PC-3 (cell line): Measurements from ENCODE around the gene SLC4A9.

Experiments used
- EZH2 ChIP-seq: fragments of 300-600 bp; sonication (generic); IDR thresholded peaks from one replicate; pipeline ENCODE4 v1.6.1; 2017; ENCODE audit warnings: antibody characterized with exemption, mild to moderate bottlenecking, low read length; ENCODE audit not compliant: unreplicated experiment
- TF ChIP-seq, protein P1 (sequence below): fragments of 300-600 bp; sonication (generic); conservative IDR thresholded peaks from 2 replicates; pipeline ENCODE4 v1.5.1; 2017; ENCODE audit warnings: antibody characterized with exemption, low read depth, mild to moderate bottlenecking, low read length

DNA sequence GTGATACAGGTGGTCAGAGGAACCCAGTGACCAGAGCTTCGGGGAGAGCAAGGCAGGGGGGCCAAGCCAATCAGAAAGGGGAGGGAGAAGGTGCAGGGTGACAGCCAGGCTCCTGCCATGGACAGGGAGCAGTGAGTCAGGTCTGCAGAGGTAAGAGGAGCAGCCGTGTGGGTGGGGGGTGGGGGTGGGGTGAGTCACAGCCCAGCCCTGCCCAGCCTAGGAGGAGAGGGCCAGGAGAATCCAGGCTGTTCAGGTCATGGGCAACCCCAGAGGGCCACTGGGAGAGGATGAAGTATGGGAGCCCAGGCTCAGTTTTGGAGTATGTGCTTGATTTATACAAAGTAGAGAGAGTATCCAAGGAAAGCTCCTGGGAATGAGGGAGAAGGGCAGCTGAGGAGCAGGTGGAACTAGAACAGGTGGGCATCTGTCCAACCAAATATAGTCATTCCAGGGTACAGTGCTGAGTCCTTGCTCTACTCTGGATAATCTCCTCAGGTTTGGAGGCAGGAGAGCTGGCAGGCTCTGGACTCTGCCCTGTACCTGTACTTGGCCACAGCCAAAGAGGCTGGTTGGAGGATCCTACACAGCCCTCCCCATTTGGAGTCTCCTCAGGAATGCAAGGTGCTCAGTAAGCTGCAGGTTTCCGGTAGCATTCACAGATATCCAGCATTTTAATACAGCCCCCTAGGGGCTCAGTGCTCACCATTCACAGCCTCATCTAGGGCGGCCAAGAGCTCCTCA is 15.1 kb upstream of the SLC4A9 start:
- TF ChIP-seq, protein P1, sequence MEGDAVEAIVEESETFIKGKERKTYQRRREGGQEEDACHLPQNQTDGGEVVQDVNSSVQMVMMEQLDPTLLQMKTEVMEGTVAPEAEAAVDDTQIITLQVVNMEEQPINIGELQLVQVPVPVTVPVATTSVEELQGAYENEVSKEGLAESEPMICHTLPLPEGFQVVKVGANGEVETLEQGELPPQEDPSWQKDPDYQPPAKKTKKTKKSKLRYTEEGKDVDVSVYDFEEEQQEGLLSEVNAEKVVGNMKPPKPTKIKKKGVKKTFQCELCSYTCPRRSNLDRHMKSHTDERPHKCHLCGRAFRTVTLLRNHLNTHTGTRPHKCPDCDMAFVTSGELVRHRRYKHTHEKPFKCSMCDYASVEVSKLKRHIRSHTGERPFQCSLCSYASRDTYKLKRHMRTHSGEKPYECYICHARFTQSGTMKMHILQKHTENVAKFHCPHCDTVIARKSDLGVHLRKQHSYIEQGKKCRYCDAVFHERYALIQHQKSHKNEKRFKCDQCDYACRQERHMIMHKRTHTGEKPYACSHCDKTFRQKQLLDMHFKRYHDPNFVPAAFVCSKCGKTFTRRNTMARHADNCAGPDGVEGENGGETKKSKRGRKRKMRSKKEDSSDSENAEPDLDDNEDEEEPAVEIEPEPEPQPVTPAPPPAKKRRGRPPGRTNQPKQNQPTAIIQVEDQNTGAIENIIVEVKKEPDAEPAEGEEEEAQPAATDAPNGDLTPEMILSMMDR = no peak
- no peak for TF ChIP-seq EZH2
